PFSK-1 (cell line): ENCODE results near the gene DNAJC5.
A peak's percentile ranks its signal among the peaks of the same experiment; 100 is the strongest.

ENCODE experiments used
- FOXP2 ChIP-seq: optimal IDR thresholded peaks from 2 replicates; pipeline ENCODE3; 2011; ENCODE audit warnings: borderline replicate concordance, control low read depth, inconsistent platforms; ENCODE audit not compliant: insufficient read depth; ENCODE audit errors: extremely low read length, extremely low read depth
- POLR2AphosphoS5 ChIP-seq: IDR thresholded peaks from 2 replicates; pipeline ENCODE4 v1.6.1; 2012; ENCODE audit warnings: low read depth, mild to moderate bottlenecking, control low read depth, low read length, moderate library complexity
- SIN3A ChIP-seq: IDR thresholded peaks from 2 replicates; pipeline ENCODE4 v1.6.1; 2012; ENCODE audit warnings: mild to moderate bottlenecking, low read length, moderate library complexity, borderline replicate concordance; ENCODE audit not compliant: insufficient read depth
- TAF1 ChIP-seq: IDR thresholded peaks from 2 replicates; pipeline ENCODE4 v1.6.1; 2012; ENCODE audit warnings: low read length, control low read depth, borderline replicate concordance; ENCODE audit not compliant: insufficient read depth
- TF ChIP-seq, protein P1 (sequence below), 2 experiments: IDR thresholded peaks; 2 replicates each; pipeline versions ENCODE4 v1.6.1 to v1.8.0; 2011 to 2012; ENCODE audit warnings: low read depth in 2 of 2, low read length in 2 of 2, control low read depth in 1 of 2, inconsistent platforms in 1 of 2, mild to moderate bottlenecking in 1 of 2, moderate library complexity in 1 of 2; ENCODE audit not compliant: insufficient read depth in 1 of 2

The DNAJC5 gene

DNA sequence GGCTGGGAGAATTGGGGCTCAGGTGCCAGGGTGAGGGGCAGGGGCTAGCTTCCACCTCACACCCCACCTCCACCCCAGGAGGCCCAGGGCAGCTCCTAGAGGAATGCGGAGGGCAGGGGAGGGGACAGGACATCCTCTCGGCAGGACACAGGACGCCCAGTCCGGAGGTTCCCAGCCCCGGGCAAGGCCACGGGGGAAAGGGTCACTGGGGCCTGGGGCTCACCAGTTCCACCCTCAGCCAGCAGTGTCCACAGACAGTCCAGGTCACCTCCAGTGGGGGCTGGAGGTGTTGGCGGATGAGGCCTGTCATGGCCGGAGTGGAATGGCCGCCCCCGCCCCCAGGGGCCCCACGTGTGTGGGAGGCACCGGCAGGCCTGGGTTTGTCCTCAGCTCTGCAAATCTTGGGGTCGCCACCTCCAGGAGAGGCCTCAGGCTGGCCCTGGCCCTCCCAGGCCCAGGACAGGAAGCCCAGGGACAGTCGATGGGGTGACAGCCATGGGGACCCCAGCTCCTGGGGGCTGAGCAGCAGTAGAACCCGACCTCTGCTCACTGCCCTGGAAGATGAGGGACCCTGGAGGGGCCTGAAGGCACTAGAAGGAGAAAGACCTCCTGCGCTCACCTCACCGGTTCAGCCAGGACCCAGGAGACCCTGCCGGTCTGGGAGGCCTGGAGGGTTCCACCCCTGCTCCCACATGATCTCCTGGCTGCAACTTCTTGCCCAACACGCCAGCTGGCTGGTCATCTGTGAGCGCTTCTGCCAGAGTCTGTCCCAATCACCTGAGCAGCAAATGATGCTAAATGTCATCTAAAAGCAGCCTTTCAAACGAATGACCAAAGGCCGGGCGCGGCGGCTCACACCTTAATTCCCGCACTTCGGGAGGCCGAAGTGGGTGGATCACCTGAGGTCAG lies 46.7 kb upstream of the DNAJC5 start:
- TF ChIP-seq TAF1: no peak
- no peak for TF ChIP-seq SIN3A
- TF ChIP-seq, protein P1, sequence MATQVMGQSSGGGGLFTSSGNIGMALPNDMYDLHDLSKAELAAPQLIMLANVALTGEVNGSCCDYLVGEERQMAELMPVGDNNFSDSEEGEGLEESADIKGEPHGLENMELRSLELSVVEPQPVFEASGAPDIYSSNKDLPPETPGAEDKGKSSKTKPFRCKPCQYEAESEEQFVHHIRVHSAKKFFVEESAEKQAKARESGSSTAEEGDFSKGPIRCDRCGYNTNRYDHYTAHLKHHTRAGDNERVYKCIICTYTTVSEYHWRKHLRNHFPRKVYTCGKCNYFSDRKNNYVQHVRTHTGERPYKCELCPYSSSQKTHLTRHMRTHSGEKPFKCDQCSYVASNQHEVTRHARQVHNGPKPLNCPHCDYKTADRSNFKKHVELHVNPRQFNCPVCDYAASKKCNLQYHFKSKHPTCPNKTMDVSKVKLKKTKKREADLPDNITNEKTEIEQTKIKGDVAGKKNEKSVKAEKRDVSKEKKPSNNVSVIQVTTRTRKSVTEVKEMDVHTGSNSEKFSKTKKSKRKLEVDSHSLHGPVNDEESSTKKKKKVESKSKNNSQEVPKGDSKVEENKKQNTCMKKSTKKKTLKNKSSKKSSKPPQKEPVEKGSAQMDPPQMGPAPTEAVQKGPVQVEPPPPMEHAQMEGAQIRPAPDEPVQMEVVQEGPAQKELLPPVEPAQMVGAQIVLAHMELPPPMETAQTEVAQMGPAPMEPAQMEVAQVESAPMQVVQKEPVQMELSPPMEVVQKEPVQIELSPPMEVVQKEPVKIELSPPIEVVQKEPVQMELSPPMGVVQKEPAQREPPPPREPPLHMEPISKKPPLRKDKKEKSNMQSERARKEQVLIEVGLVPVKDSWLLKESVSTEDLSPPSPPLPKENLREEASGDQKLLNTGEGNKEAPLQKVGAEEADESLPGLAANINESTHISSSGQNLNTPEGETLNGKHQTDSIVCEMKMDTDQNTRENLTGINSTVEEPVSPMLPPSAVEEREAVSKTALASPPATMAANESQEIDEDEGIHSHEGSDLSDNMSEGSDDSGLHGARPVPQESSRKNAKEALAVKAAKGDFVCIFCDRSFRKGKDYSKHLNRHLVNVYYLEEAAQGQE (IDR thresholded peaks at IDR 0.05; ENCODE audit: insufficient read depth in 1 of 2, low read depth in 2 of 2, low read length in 2 of 2): no peak
- TF ChIP-seq FOXP2: peak; percentile 40
- TF ChIP-seq POLR2AphosphoS5: no peak

- TF ChIP-seq FOXP2 (no peak), POLR2AphosphoS5 (no peak), SIN3A (no peak), TAF1 (no peak)
- TF ChIP-seq, protein P1 (IDR thresholded peaks at IDR 0.05; ENCODE audit: insufficient read depth in 1 of 2, low read depth in 2 of 2, low read length in 2 of 2): no peak
Observed at GRCh38 chr20:63850689-63851547, 44.0 kb upstream of the DNAJC5 start.

DNA sequence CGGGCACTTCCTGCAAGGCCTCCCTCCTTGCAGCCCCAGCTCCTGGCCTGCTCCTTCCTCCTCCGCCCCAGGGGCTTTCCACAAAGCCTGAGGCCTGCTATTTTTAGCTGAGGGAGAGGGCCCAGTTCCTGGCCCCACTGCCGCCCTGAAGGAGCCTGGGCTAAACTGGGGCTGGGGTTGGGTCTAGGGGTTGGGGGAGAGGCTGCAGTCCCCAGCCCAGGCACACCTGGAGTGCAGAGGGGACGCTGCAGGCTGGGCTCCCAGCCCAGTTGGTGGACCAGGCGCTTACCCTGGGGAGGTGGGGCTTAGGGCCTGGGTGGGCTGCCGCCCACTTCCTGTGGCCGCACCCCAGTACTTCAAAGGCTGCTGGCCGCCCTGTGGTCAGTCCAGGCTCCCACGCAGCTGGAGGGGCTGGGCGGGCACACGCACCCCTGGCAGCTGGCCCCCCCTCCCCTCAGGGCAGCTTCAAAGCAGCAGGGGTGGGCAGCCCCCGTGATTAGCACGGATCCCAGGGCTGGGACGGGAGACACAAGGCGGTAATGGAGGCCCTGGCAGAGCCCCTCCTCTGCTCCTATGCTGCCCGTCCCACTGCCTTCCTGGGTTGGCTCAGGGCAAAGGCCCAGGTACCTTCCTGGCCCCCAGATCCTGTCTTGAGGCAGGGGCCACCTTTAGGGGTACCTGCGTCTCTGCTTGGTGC lies 40.7 kb upstream of the DNAJC5 start:
- TF ChIP-seq TAF1 (no peak), FOXP2 (no peak), SIN3A (no peak), POLR2AphosphoS5 (no peak)
- TF ChIP-seq, protein P1 (IDR thresholded peaks at IDR 0.05; ENCODE audit: insufficient read depth in 1 of 2, low read depth in 2 of 2, low read length in 2 of 2): no peak

DNA sequence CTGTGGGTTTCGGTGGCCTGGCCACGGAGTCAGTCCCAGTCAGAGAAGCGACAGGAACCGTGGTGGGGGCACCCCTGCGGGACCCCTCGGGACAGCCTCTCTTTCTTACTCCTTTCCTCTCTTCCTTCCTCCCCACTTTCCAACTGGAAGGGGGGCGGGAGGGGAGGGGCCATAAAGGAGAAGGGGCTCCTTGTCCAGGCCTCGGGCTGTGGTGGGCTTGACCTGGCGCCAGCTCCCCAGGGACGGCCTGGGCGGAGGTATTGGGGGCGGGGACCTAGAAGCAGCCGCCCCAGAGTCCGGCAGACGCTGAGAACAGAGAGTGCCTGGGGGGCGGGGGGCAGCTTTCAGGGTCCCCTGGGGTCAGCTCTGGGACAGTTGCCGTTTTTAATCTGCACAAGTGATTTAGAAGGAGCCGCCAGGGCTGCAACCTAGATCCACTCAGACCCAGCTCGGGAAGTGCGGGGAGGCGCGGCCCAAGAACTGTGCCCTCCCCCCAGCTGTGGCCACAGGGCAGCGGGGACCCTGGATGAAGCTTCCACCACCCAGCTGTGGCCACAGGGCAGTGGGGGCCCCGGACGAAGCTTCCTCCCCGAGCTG lies 40.1 kb upstream of the DNAJC5 start:
- TF ChIP-seq, protein P1 (IDR thresholded peaks at IDR 0.05; ENCODE audit: insufficient read depth in 1 of 2, low read depth in 2 of 2, low read length in 2 of 2): no peak
- TF ChIP-seq FOXP2 (no peak), TAF1 (no peak), POLR2AphosphoS5 (no peak)
